HEK293 (cell line): ENCODE results near the gene KIF3B.

Source experiments
- CTCF ChIA-PET: fragments of 350-600 bp; formaldehyde crosslinking; extraction: SDS; loops from one replicate; lab custom pipeline; 2021; ENCODE audit warnings: antibody characterized with exemption; lab: Yijun Ruan, JAX
- POLR2A ChIA-PET: fragments of 300-600 bp; formaldehyde crosslinking; extraction: SDS; loops from one replicate; lab custom pipeline; 2020; ENCODE audit warnings: antibody characterized with exemption, inconsistent platforms; lab: Yijun Ruan, JAX
- H3K27ac ChIP-seq: fragments of 200-500 bp; sonication (Bioruptor generic); 2 replicates; pipeline ENCODE4 v1.5.1; 2014; ENCODE audit warnings: low read depth, low read length, control low read depth, inconsistent platforms; ENCODE audit errors: extremely low read depth
- H3K36me3 ChIP-seq, 2 experiments: fragments of 200-500 bp in 1 of 2; sonication (Bioruptor generic) in 1 of 2; 1 replicate in 1 of 2; 2 replicates in 1 of 2; pipeline ENCODE4 v1.5.1; 2014 to 2017; ENCODE audit warnings: inconsistent platforms in 2 of 2, low read length in 2 of 2; ENCODE audit not compliant: control insufficient read depth in 2 of 2, insufficient read depth in 1 of 2
- H3K4me1 ChIP-seq: fragments of 200-500 bp; sonication (Bioruptor generic); 2 replicates; pipeline ENCODE4 v1.5.1; 2014; ENCODE audit warnings: mild to moderate bottlenecking, low read length, inconsistent platforms; ENCODE audit not compliant: control insufficient read depth, insufficient read depth
- H3K4me3 ChIP-seq: 2 replicates; pipeline ENCODE4 v1.5.1; 2011; ENCODE audit warnings: low read depth, mild to moderate bottlenecking, control low read depth, low read length, moderate library complexity
- H3K9me3 ChIP-seq: fragments of 200-500 bp; sonication (Bioruptor generic); 2 replicates; pipeline ENCODE4 v1.5.1; 2014; ENCODE audit warnings: low read depth, low read length, inconsistent platforms; ENCODE audit not compliant: control insufficient read depth, insufficient read depth
- GFI1B ChIP-seq: fragments of 450-650 bp; formaldehyde crosslinking; IDR thresholded peaks from 2 replicates; pipeline ENCODE4 v1.5.1; 2016; ENCODE audit warnings: missing biosample characterization, missing genetic modification characterization
- MEIS1 ChIP-seq: sonication (generic); formaldehyde crosslinking; IDR thresholded peaks from 2 replicates; pipeline ENCODE4 v1.8.1; 2022; ENCODE audit warnings: missing genetic modification reagents, mild to moderate bottlenecking, borderline replicate concordance
- PATZ1 ChIP-seq: fragments of 450-650 bp; formaldehyde crosslinking; IDR thresholded peaks from 2 replicates; pipeline ENCODE4 v1.5.1; 2016; ENCODE audit warnings: missing biosample characterization, missing genetic modification characterization
- ZBTB1 ChIP-seq: fragments of 450-650 bp; formaldehyde crosslinking; IDR thresholded peaks from 2 replicates; pipeline ENCODE4 v1.5.1; 2016; ENCODE audit warnings: missing biosample characterization, missing genetic modification characterization
- ZBTB17 ChIP-seq: fragments of 450-650 bp; formaldehyde crosslinking; IDR thresholded peaks from 2 replicates; pipeline ENCODE4 v1.5.1; 2016; ENCODE audit warnings: missing biosample characterization, missing genetic modification characterization
- ZBTB48 ChIP-seq: fragments of 450-650 bp; formaldehyde crosslinking; IDR thresholded peaks from 2 replicates; pipeline ENCODE4 v1.5.1; 2016; ENCODE audit warnings: missing biosample characterization, missing genetic modification characterization
- ZNF280C ChIP-seq: fragments of 450-650 bp; formaldehyde crosslinking; IDR thresholded peaks from 2 replicates; pipeline ENCODE4 v1.5.1; 2016; ENCODE audit warnings: missing biosample characterization, missing genetic modification characterization
- ZNF280D ChIP-seq: fragments of 450-650 bp; formaldehyde crosslinking; IDR thresholded peaks from 2 replicates; pipeline ENCODE4 v1.5.1; 2016; ENCODE audit warnings: missing biosample characterization, missing genetic modification characterization
- ZNF37A ChIP-seq: fragments of 450-650 bp; IDR thresholded peaks from 2 replicates; pipeline ENCODE4 v1.5.1; 2018; ENCODE audit warnings: missing biosample characterization, missing genetic modification characterization
- ZNF391 ChIP-seq: fragments of 450-650 bp; formaldehyde crosslinking; IDR thresholded peaks from 2 replicates; pipeline ENCODE4 v1.5.1; 2016; ENCODE audit warnings: low read depth, missing biosample characterization, missing genetic modification characterization, borderline replicate concordance
- ZNF398 ChIP-seq: fragments of 450-650 bp; formaldehyde crosslinking; IDR thresholded peaks from 2 replicates; pipeline ENCODE4 v1.5.1; 2017; ENCODE audit warnings: missing biosample characterization, missing genetic modification characterization
- ZNF423 ChIP-seq: fragments of 450-650 bp; formaldehyde crosslinking; IDR thresholded peaks from 2 replicates; pipeline ENCODE4 v1.5.1; 2016; ENCODE audit warnings: missing biosample characterization, missing genetic modification characterization
- ZNF514 ChIP-seq: fragments of 450-650 bp; formaldehyde crosslinking; IDR thresholded peaks from 2 replicates; pipeline ENCODE4 v1.5.1; 2016; ENCODE audit warnings: missing biosample characterization, missing genetic modification characterization
- ZNF529 ChIP-seq: fragments of 450-650 bp; formaldehyde crosslinking; IDR thresholded peaks from 2 replicates; pipeline ENCODE4 v1.5.1; 2017; ENCODE audit warnings: missing genetic modification characterization, missing biosample characterization; ENCODE audit not compliant: insufficient replicate concordance
- ZNF560 ChIP-seq: fragments of 450-650 bp; formaldehyde crosslinking; IDR thresholded peaks from 2 replicates; pipeline ENCODE4 v1.5.1; 2017; ENCODE audit warnings: missing biosample characterization, missing genetic modification characterization, borderline replicate concordance
- ZNF747 ChIP-seq: fragments of 450-650 bp; formaldehyde crosslinking; IDR thresholded peaks from 2 replicates; pipeline ENCODE4 v1.5.1; 2016; ENCODE audit warnings: missing biosample characterization, missing genetic modification characterization
- ZNF76 ChIP-seq: fragments of 450-650 bp; formaldehyde crosslinking; IDR thresholded peaks from 2 replicates; pipeline ENCODE4; 2016; ENCODE audit warnings: low read depth, missing biosample characterization, missing genetic modification characterization, borderline replicate concordance
- ZNF777 ChIP-seq: fragments of 450-650 bp; formaldehyde crosslinking; IDR thresholded peaks from 2 replicates; pipeline ENCODE4 v1.5.1; 2017; ENCODE audit warnings: missing biosample characterization, missing genetic modification characterization, borderline replicate concordance
- ZNF843 ChIP-seq: fragments of 450-650 bp; formaldehyde crosslinking; IDR thresholded peaks from 2 replicates; pipeline ENCODE4 v1.5.1; 2016; ENCODE audit warnings: missing biosample characterization, missing genetic modification characterization
- ZSCAN16 ChIP-seq: fragments of 450-650 bp; formaldehyde crosslinking; IDR thresholded peaks from 2 replicates; pipeline ENCODE4 v1.5.1; 2016; ENCODE audit warnings: missing biosample characterization, missing genetic modification characterization
- TF ChIP-seq, protein P1 (sequence below): fragments of 450-650 bp; formaldehyde crosslinking; conservative IDR thresholded peaks from 2 replicates; pipeline ENCODE4 v1.5.1; 2016; ENCODE audit warnings: low read depth, missing biosample characterization, missing genetic modification characterization

KIF3B gene

DNA sequence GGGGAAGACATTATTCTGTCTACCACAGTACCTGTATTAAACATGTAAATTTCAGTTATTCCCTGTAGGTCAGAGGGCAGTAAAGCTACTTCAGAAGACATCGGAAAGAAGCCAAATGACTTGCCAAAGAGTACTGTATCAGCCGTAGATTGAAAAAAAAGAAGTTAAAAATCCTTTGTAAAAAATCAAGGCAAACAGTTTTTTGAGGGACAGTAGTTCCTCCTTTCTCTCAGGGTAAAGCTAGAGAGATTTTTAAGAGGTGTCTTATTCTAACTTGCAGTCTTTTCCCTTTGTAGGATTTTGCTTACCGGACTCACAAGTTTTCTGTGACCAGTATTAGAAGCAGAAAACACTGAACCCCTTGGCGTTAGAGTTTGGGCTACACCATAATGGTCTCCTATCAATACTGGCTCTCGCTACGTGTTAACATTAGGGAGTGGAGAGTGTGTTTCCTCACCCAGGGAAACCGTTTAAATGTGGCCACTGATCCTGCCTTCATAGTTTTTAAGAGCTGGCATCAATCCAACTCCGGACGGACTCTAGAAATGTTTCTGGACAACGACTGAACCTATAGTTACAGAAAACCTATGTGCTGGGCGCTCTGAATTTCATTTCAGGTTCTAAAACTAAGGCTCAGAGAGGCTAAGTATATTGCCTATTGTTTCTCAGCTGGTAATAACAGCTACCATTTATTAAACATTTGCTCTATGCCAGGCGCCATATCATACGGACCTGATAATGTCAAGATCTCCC lies 79.3 kb downstream of the KIF3B start:
- Histone ChIP-seq H3K4me1 (peaks cover 14% of the 10 kb centered on the region), H3K9me3 (no peaks in the 10 kb centered on the region), H3K4me3 (peak overlapping the region; percentile 97)
- TF ChIP-seq ZBTB1 (0 out of 2 replicates have a peak, but pooled peaks have one; percentile 20), GFI1B (tag by site-specific recombination) (no peak), ZNF843 (tag by site-specific recombination) (no peak), ZNF76 (tag by site-specific recombination) (no peak), ZNF514 (no peak), ZNF37A (tag by site-specific recombination) (no peak), ZBTB17 (no peak), ZNF391 (tag by site-specific recombination) (no peak), ZNF423 (tag by site-specific recombination) (no peak), ZNF777 (tag by site-specific recombination) (no peak), ZNF280D (no peak), ZBTB48 (tag by site-specific recombination) (0 out of 2 replicates have a peak, but pooled peaks have one; percentile 16), ZNF280C (no peak)
- TF ChIP-seq, protein P1, sequence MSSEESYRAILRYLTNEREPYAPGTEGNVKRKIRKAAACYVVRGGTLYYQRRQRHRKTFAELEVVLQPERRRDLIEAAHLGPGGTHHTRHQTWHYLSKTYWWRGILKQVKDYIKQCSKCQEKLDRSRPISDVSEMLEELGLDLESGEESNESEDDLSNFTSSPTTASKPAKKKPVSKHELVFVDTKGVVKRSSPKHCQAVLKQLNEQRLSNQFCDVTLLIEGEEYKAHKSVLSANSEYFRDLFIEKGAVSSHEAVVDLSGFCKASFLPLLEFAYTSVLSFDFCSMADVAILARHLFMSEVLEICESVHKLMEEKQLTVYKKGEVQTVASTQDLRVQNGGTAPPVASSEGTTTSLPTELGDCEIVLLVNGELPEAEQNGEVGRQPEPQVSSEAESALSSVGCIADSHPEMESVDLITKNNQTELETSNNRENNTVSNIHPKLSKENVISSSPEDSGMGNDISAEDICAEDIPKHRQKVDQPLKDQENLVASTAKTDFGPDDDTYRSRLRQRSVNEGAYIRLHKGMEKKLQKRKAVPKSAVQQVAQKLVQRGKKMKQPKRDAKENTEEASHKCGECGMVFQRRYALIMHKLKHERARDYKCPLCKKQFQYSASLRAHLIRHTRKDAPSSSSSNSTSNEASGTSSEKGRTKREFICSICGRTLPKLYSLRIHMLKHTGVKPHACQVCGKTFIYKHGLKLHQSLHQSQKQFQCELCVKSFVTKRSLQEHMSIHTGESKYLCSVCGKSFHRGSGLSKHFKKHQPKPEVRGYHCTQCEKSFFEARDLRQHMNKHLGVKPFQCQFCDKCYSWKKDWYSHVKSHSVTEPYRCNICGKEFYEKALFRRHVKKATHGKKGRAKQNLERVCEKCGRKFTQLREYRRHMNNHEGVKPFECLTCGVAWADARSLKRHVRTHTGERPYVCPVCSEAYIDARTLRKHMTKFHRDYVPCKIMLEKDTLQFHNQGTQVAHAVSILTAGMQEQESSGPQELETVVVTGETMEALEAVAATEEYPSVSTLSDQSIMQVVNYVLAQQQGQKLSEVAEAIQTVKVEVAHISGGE (tag by site-specific recombination), result no peak
- TF ChIP-seq, all 188 proteins: peak for 2
- no peaks in the 10 kb centered on the region for H3K36me3 ChIP-seq
- no peak overlapping the region for H3K27ac ChIP-seq
- ChIA-PET POLR2A (interaction anchor here (0.7 to 2.9 kb wide), 2 partner anchors 11 to 127 kb away, joined by 3 to 11 read pairs; no protein-coding TSS in a partner anchor), CTCF (interaction anchor here (0.6 kb wide), 1 partner anchor 68 kb away, joined by 3 read pairs; no protein-coding TSS in a partner anchor)

- ChIA-PET CTCF (interaction anchor here (0.5 kb wide), 1 partner anchor 72 kb away, joined by 3 read pairs; no protein-coding TSS in a partner anchor), POLR2A (interaction anchor here (0.7 to 2.9 kb wide), 8 partner anchors 10 to 191 kb away, joined by 3 to 11 read pairs (median 3); no protein-coding TSS in a partner anchor)
- Histone ChIP-seq H3K4me1 (peaks cover 14% of the 10 kb centered on the region), H3K27ac (peak overlapping the region; percentile 14; the same call in 1 of the 2 replicates), H3K36me3 (no peaks in the 10 kb centered on the region), H3K9me3 (no peaks in the 10 kb centered on the region), H3K4me3 (peak overlapping the region; percentile 97)
- no peak for TF ChIP-seq ZNF747 (tag by site-specific recombination)
- no peak for TF ChIP-seq PATZ1 (tag by site-specific recombination)
- 0 out of 2 replicates have a peak, but pooled peaks have one; percentile 56 for TF ChIP-seq ZSCAN16 (tag by site-specific recombination)
- no peak for TF ChIP-seq GFI1B (tag by site-specific recombination)
- no peak for TF ChIP-seq ZNF529 (tag by site-specific recombination)
- no peak for TF ChIP-seq ZNF398 (tag by site-specific recombination)
- TF ChIP-seq MEIS1 (CRISPR knock-in tag), result no peak
- no peak for TF ChIP-seq ZNF560
Observed at GRCh38 chr20:32357375-32357868, 80.0 kb downstream of the KIF3B start.
